A549 (cell line): Measurements from ENCODE around the gene UTP25. TPM values are rescaled to one million over a fixed set of nuclear protein-coding genes. Genes with fewer than 3 reads are reported as not detected.

Source experiments
- ATAC-seq, 2 experiments: fragments of 200-7000 bp in 1 of 2; fragments of >200 bp in 1 of 2; cut with Nextera tagmentation in 1 of 2; cut with Tn5 transposase in 1 of 2; 3 replicates each; pipeline versions ENCODE4 v1.8.0 to v1.9.1; 2018 to 2020; ENCODE audit warnings: mild to moderate bottlenecking in 1 of 2, moderate library complexity in 1 of 2
- CTCF ChIA-PET: fragments of 300-600 bp; sonication (Branson Sonifier 250); formaldehyde crosslinking; extraction: SDS; loops from one replicate; lab custom pipeline; 2021; ENCODE audit warnings: antibody characterized with exemption, inconsistent platforms; lab: Yijun Ruan, JAX
- POLR2A ChIA-PET: fragments of 350-600 bp; formaldehyde crosslinking; extraction: SDS; loops from one replicate; lab custom pipeline; 2021; ENCODE audit warnings: antibody characterized with exemption, inconsistent platforms; lab: Yijun Ruan, JAX
- DNase-seq, 2 experiments: peaks; one replicate each; pipeline versions ENCODE4 v3.0.0 to v3.0.0-alpha.2; 2011 to 2016; ENCODE audit warnings: low read depth in 1 of 2, low spot score in 1 of 2
- FAIRE-seq: peaks from 2 replicates; lab custom pipeline; 2011; peaks lifted over from hg19 to GRCh38; lab: Jason Lieb, UNC
- H3K27ac ChIP-seq, 2 experiments: fragments of >200 bp; sonication (Bioruptor Twin); formaldehyde crosslinking; 3 replicates each; pipeline ENCODE4 v1.5.1; 2016 to 2017
- H3K4me1 ChIP-seq: fragments of >200 bp; sonication (Bioruptor Twin); formaldehyde crosslinking; 3 replicates; pipeline ENCODE4 v1.6.1; 2016
- H3K4me2 ChIP-seq: fragments of >200 bp; sonication (Bioruptor Twin); formaldehyde crosslinking; 3 replicates; pipeline ENCODE4 v1.6.1; 2016
- H3K4me3 ChIP-seq: fragments of >200 bp; sonication (Bioruptor Twin); formaldehyde crosslinking; 3 replicates; pipeline ENCODE4 v1.5.1; 2016
- H3K9me3 ChIP-seq: fragments of >200 bp; sonication (Bioruptor Twin); formaldehyde crosslinking; 3 replicates; pipeline ENCODE4 v1.6.1; 2016
- BCL3 ChIP-seq: fragments of >200 bp; sonication (Bioruptor Twin); formaldehyde crosslinking; IDR thresholded peaks from 3 replicates; pipeline ENCODE4 v1.6.1; 2016
- BHLHE40 ChIP-seq: IDR thresholded peaks from 2 replicates; pipeline ENCODE4 v1.6.1; 2012; ENCODE audit warnings: low read depth, low read length, inconsistent platforms
- CEBPB ChIP-seq, 2 experiments: fragments of >200 bp in 1 of 2; sonication (Bioruptor Twin) in 1 of 2; formaldehyde crosslinking in 1 of 2; IDR thresholded peaks; 2 replicates each; pipeline ENCODE4 v1.6.1; 2012 to 2016
- CTCF ChIP-seq: fragments of >200 bp; sonication (Bioruptor Twin); formaldehyde crosslinking; IDR thresholded peaks from 3 replicates; pipeline ENCODE4 v1.5.1; 2016
- E2F6 ChIP-seq: IDR thresholded peaks from 2 replicates; pipeline ENCODE4 v1.6.1; 2012; ENCODE audit warnings: low read depth, borderline replicate concordance
- EHF ChIP-seq: fragments of 250-450 bp; sonication (Bioruptor Pico); IDR thresholded peaks from 2 replicates; pipeline ENCODE4 v1.5.0; 2020; ENCODE audit warnings: mild to moderate bottlenecking
- ELK1 ChIP-seq: fragments of 150-350 bp; IDR thresholded peaks from 2 replicates; pipeline ENCODE4 v1.6.1; 2014; ENCODE audit warnings: low read depth, mild to moderate bottlenecking, low read length
- EP300 ChIP-seq, 2 experiments: fragments of >200 bp; sonication (Bioruptor Twin); formaldehyde crosslinking; IDR thresholded peaks; 2 replicates in 1 of 2; 3 replicates in 1 of 2; pipeline ENCODE4 v1.6.1; 2016 to 2017
- ESRRA ChIP-seq: fragments of 150-350 bp; IDR thresholded peaks from 2 replicates; pipeline ENCODE4 v1.6.1; 2014; ENCODE audit warnings: mild to moderate bottlenecking, low read length, borderline replicate concordance
- FOSB ChIP-seq: fragments of 250-450 bp; sonication (Bioruptor Pico); IDR thresholded peaks from 2 replicates; pipeline ENCODE4 v1.5.0; 2020; ENCODE audit warnings: mild to moderate bottlenecking, moderate library complexity
- FOXS1 ChIP-seq: fragments of 250-450 bp; sonication (Bioruptor Pico); IDR thresholded peaks from 2 replicates; pipeline ENCODE4 v1.5.0; 2020; ENCODE audit warnings: mild to moderate bottlenecking, moderate library complexity
- GATA3 ChIP-seq: IDR thresholded peaks from 2 replicates; pipeline ENCODE4 v1.6.1; 2012; ENCODE audit warnings: borderline replicate concordance
- HES2 ChIP-seq: fragments of >200 bp; sonication (Bioruptor Twin); formaldehyde crosslinking; IDR thresholded peaks from 2 replicates; pipeline ENCODE4 v1.6.1; 2016
- JUN ChIP-seq, 2 experiments: fragments of >200 bp; sonication (Bioruptor Twin); formaldehyde crosslinking; IDR thresholded peaks; 2 replicates in 1 of 2; 3 replicates in 1 of 2; pipeline ENCODE4 v1.6.1; 2016 to 2017
- KDM5A ChIP-seq: fragments of 200-600 bp; sonication (generic); IDR thresholded peaks from 2 replicates; pipeline ENCODE4 v1.6.1; 2016; ENCODE audit warnings: antibody characterized with exemption, mild to moderate bottlenecking
- MAFK ChIP-seq: fragments of 450-650 bp; IDR thresholded peaks from 2 replicates; pipeline ENCODE4 v1.6.1; 2014; ENCODE audit not compliant: partially characterized antibody
- MAZ ChIP-seq: fragments of 150-350 bp; IDR thresholded peaks from 2 replicates; pipeline ENCODE4 v1.6.1; 2014; ENCODE audit warnings: antibody characterized with exemption, low read depth, low read length, borderline replicate concordance
- NPAS2 ChIP-seq: fragments of 250-450 bp; sonication (Bioruptor Pico); IDR thresholded peaks from 2 replicates; pipeline ENCODE4 v1.8.0; 2022; ENCODE audit warnings: mild to moderate bottlenecking, moderate library complexity, borderline replicate concordance
- PBX3 ChIP-seq: IDR thresholded peaks from 2 replicates; pipeline ENCODE4 v1.6.1; 2012
- RAD21 ChIP-seq, 2 experiments: fragments of >200 bp in 1 of 2; sonication (Bioruptor Twin) in 1 of 2; formaldehyde crosslinking in 1 of 2; IDR thresholded peaks in 1 of 2; conservative IDR thresholded peaks in 1 of 2; 2 replicates in 1 of 2; 3 replicates in 1 of 2; pipeline ENCODE4 v1.6.1; 2012 to 2018; ENCODE audit warnings: inconsistent platforms in 1 of 2
- SMC3 ChIP-seq: fragments of >200 bp; sonication (Bioruptor Twin); formaldehyde crosslinking; IDR thresholded peaks from 3 replicates; pipeline ENCODE4 v1.6.1; 2018; ENCODE audit warnings: inconsistent platforms
- SREBF2 ChIP-seq: fragments of 450-650 bp; IDR thresholded peaks from 2 replicates; pipeline ENCODE4 v1.6.1; 2014; ENCODE audit warnings: mild to moderate bottlenecking, moderate library complexity
- USF2 ChIP-seq: fragments of 450-650 bp; IDR thresholded peaks from 2 replicates; pipeline ENCODE4 v1.6.1; 2014; ENCODE audit warnings: antibody characterized with exemption
- ZNF302 ChIP-seq: fragments of 250-450 bp; sonication (Bioruptor Pico); IDR thresholded peaks from 2 replicates; pipeline ENCODE4 v1.9.0; 2021; ENCODE audit warnings: inconsistent platforms, mild to moderate bottlenecking, moderate library complexity
- WGBS: methylation state at CpG from one replicate; pipeline ENCODE4 v1.1.6; 2017; ENCODE audit errors: missing lambda C conversion rate; 5-methylcytosine and 5-hydroxymethylcytosine counted together
- polyA plus RNA-seq, 4 experiments: library from polyadenylated mRNA; depleted of rRNA in 3 of 4; stranded (reverse); fragments of >200 nt; fragmentation: RNase III in 1 of 4; extraction: RNeasy Plus Mini Kit Qiagen cat#74134 plus additional on column Dnase treatment in 1 of 4; gene quantifications; 2 replicates in 3 of 4; 3 replicates in 1 of 4; pipeline ENCODE4 v1.2.3, GENCODE V29; 2011 to 2017

Gene UTP25
- polyA plus RNA-seq, 2 of the 4 experiments (the other 2 are of a cell fraction) = 8.4 to 16.5 TPM

GRCh38 chr1:209860293-209860881 is 32.6 kb downstream of the UTP25 start:
- ATAC-seq = peak; percentile 85 to 95
- 14% methylated on average over 7 of the region's 7 CpGs for WGBS

GRCh38 chr1:209861242-209861641 is 33.5 kb downstream of the UTP25 start:
- DNase-seq = no peak
- Histone ChIP-seq H3K4me1 (peaks cover 5% of the 10 kb centered on the region; the same call in 1 of the 3 replicates), H3K4me2 (no peak overlapping the region), H3K9me3 (no peaks in the 10 kb centered on the region), H3K4me3 (no peak overlapping the region), H3K27ac (no peak overlapping the region)
- no peak for TF ChIP-seq CEBPB (IDR thresholded peaks at IDR 0.05)
- no peak for TF ChIP-seq MAZ
- no peak for TF ChIP-seq USF2
- no peak for TF ChIP-seq GATA3
- no peak for TF ChIP-seq ELK1
- TF ChIP-seq BCL3 = no peak
- no peak for TF ChIP-seq KDM5A
- no peak for TF ChIP-seq BHLHE40
- no peak for TF ChIP-seq EHF
- TF ChIP-seq FOSB (CRISPR knock-in tag) = no peak
- no peak for TF ChIP-seq JUN (IDR thresholded peaks at IDR 0.05)
- TF ChIP-seq SREBF2 = no peak
- no peak for TF ChIP-seq PBX3
- TF ChIP-seq MAFK = no peak
- TF ChIP-seq EP300 (IDR thresholded peaks at IDR 0.05) = no peak
- no peak for TF ChIP-seq ZNF302 (CRISPR knock-in tag)
- TF ChIP-seq NPAS2 (CRISPR knock-in tag) = no peak
- TF ChIP-seq HES2 = no peak
- no peak for TF ChIP-seq E2F6
- no peak for TF ChIP-seq FOXS1 (CRISPR knock-in tag)
- 43% methylated on average over 2 of the region's 2 CpGs for WGBS
- POLR2A ChIA-PET = no interaction called here
- CTCF ChIA-PET = interaction anchor here (0.9 to 11.8 kb wide), 15 partner anchors 8 to 665 kb away, joined by 3 to 235 read pairs (median 10); no protein-coding TSS in a partner anchor
- no peak for FAIRE-seq
- ATAC-seq = no peak

More at GRCh38 chr1:209860293-209860881, 32.6 kb downstream of the UTP25 start:
- POLR2A ChIA-PET = no interaction called here
- Histone ChIP-seq H3K9me3 (no peaks in the 10 kb centered on the region), H3K4me3 (no peak overlapping the region), H3K4me1 (peaks cover 5% of the 10 kb centered on the region; the same call in 1 of the 3 replicates), H3K4me2 (no peak overlapping the region), H3K27ac (no peak overlapping the region)
- peak; percentile 81 to 86 for DNase-seq
- TF ChIP-seq CTCF (peak; percentile 90), SMC3 (peak; percentile 95), ESRRA (no peak), RAD21 (conservative IDR thresholded peaks at IDR 0.05 in 1 of 2, IDR thresholded peaks at IDR 0.05 in 1 of 2) (peak; percentile 74 to 79)
- TF ChIP-seq, all 56 proteins: peak for 3
- CTCF ChIA-PET = interaction anchor here (0.6 to 11.8 kb wide), 29 partner anchors 8 to 666 kb away, joined by 3 to 235 read pairs (median 6); no protein-coding TSS in a partner anchor
- no peak for FAIRE-seq
